NCI-H128 (cell line): ENCODE data around the gene DHRS11.

Experiments used
- DNase-seq: peaks from one replicate; lab custom pipeline; 2025; ENCODE audit not compliant: unreplicated experiment; lab: John Stamatoyannopoulos, UW

DHRS11 gene

DNA sequence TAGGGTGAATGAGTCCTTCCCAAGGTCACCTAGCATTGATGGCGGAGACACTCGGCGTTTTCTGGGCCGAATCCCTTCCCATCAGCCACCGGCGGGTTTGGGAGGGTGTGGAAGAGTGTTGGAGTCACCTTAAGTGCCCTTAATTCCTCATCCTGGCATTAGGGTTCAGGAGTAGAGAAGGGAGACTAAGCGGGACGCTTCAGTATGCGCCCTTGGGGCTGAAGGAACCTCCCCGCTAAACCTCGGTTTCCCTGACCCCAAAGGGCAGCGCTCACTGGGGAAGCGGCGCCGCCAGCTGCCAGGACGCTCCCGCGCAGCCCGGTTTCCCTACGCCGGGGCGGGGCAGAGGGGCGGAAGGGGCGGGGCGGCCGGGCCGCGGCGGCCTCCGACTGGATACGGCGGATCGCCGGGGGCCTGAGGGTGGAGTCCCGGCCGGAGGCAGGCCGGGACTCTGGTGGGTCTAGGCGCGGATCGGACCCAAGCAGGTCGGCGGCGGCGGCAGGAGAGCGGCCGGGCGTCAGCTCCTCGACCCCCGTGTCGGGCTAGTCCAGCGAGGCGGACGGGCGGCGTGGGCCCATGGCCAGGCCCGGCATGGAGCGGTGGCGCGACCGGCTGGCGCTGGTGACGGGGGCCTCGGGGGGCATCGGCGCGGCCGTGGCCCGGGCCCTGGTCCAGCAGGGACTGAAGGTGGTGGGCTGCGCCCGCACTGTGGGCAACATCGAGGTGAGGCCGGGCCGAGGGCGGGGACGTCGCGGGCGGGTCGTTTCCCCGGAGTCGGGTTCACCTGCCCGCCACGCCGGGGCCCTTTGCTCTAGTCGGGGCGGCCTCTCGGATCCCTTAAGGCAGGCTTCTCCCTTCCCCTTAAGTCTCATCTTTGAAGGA is at the start of gene DHRS11:
TSS of gene DHRS11 (plus strand) at position 446 of the 882 bp plus-strand sequence. CDS start at position 577, 131 bp downstream.
- DNase-seq: peak; percentile 29

- DNase-seq: no peak
These were observed 48.9 kb upstream of the DHRS11 start for GRCh38 chr17:36542755-36543154.

GRCh38 chr17:36544044-36544306 is 47.7 kb upstream of the DHRS11 start:
- no peak for DNase-seq

DNA sequence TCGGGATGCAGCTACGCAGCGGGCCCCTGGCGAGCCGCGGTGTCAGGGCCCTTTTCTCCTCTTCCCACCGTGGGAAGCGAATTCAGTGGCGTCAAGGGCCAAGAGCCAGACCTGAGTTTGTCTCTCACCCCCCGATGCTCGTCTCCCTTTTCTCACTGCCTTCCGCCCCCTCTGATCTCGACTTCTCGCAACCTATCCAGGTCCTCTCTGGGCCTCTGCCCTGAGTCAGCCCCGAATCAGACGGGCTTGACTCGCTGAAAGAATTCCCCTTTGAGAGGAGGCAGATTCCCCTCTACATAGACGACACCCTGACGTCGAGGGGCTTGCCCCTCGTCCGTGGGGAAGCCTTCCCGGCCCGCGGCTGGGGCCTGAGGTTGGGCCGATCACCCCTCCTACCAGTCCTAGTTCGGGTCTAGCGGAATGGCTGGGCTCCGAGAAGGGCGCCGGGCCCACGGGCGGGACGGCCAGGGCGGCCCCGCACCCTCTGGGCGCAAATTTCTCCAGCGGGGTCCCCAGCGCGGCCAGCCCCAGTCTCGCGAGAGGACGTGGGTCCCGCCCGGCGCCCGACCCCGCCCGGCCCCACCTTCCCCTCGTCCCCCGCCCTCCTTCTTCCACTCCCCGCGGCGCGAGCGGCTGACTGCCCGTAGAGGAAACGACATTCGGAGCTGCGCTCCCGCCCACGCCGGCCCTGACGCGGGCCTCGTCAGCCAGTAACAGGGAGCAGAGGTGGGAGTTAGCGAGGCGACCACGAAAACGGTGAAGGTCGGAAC is 47.2 kb upstream of the DHRS11 start, which contains the start of gene GGNBP2:
TSS of gene GGNBP2 (plus strand) at position 613 of the 770 bp plus-strand sequence. CDS start 806 bp downstream, outside the sequence.
- DNase-seq: peak; percentile 48

- DNase-seq: no peak
These were observed 46.6 kb upstream of the DHRS11 start for GRCh38 chr17:36545077-36545464.

DNA sequence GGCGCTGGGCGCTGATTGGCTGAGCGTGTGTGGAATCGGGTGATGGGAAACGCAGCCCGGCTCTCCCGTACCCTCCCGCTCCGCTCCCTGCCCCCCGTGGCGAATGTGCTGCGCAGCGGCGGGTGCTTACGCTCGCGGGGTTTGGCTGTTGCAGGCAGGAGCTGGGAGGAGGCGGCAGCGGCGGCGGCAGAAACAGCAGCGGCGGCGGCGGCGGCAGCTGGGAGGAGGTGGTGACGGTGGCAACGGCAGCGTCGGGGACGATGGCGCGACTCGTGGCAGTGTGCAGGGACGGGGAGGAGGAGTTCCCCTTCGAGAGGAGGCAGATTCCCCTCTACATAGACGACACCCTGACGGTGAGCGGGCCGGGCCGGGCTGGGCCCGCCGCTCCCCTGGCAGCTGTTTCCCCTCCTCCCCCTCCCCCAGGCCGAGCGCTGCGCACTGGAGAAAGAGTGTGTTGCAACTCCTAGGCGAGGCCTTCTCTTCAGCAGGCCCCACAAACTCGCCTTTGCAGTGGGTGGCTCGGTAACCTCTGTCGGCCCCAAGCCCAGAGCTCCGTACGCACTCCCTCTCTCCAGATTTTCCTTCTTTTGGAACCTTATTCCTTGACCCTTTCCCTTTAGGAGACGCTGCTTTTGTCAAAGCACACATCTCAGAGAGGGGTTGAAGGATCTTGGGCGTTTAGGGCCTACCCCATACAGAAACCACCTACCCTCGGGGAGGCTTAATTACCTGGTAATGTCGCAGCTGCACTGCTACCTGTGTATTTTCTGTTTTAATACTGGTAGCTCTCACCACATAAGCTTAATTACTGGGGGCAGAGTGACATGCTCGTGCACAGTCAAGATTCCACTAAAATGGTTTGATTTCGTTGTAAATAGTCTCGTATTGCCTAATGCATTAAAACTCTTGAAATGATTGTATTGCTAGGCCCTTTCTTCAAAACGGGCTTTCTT is 45.9 kb upstream of the DHRS11 start:
- peak; percentile 89 for DNase-seq

- DNase-seq: no peak
These were observed 45.1 kb upstream of the DHRS11 start for GRCh38 chr17:36546418-36547093.

DNA sequence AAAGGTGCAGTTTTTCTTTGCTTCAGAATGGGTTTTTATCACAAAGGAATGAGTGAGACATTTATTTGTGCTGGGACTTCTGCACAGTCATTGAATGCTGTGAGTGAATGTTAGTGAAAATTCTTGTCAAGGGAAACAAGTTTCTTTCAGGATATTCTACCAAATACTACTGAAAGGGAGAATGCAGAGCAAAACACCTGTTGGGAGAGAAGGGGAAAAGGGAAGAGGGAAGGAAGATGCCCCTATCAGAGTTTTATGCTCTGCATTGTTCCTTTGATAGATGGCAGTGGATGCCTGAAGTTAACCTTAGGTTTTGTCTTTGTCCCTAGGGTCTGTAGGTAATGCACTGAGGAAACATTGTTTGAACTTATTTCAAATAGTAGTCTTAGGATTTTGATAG is 43.9 kb upstream of the DHRS11 start:
- no peak for DNase-seq

DNA sequence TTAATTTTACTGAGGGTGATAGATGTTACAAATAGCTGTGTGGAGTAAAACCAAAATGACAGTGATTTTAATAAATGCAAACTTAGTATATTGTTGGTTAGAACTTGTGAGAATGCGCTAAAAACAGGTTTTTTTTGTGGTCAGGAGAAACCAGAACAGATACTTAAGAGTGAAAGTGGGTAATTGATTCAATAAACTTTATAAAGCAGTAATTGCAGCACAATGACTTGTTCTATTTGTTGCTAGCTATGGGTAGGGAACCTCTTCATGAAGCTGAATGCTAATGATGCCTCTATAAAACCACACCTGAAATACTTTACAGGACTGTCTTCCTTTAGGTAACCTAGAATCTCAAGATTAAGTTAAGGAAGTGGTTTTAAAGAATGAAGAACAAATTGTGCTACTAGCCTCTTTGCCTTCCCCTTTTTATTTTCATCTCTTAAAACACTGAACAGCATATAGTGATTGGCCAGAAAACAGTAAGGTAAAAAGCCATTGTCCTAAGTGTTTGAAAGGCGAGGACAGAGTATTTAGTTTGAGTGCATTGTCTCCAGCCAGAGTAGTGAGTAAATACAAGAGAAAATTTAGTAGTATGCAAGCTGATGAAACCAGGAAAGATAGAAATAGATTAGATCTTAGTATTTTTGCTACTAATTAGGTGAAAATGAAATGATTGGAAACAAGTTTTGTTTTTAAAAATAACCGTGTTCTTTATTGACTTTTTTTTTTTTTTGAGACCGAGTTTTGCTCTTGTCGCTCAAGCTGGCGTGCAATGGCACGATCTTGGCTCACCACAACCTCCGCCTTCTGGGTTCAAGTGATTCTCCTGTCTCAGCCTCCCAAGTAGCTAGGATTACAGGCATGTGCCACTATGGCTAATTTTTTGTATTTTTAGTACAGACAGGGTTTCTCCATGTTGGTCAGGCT is 40.9 kb upstream of the DHRS11 start:
- no peak for DNase-seq

- no peak for DNase-seq
These were observed 38.2 kb upstream of the DHRS11 start for GRCh38 chr17:36553459-36553858.

DNA sequence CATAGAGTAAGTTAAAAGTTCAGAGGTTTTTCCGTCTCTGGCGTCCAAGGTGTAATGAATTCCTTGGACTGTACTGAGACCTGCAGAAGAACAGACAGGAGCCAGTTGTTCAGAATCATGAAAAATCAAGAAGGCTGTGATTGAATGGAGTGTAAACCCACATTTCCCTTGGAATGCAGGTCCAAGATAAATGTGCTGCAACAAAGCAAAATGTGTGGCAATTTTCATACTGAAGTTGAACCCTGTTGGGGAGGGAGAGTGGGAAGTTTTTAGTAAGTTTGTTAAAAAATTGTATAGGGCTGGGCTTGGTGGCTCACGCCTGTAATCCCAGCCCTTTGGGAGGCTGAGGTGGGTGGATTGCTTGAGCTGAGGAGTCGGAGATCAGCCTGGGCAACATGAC is 25.6 kb upstream of the DHRS11 start:
- DNase-seq: no peak

DNA sequence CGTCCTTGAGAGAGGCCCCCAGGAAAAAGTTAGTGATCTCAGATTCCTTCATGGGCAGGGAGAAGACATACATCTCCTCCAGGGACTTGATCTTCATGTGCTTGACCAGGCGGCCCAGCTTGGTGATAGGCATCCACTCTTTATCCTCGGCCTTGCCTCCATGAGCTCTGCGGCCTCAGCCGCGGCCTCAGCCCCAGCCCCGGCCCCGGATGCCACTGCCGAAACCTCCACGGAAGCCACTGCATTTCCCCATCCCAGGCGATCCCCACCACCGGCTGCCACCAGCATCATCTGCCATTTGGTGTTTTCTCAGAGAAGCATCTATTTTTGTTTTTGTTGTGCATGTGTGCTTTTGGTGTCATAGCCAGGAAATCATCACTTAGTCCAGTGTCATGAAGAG is 16.7 kb upstream of the DHRS11 start:
- DNase-seq: no peak

DNA sequence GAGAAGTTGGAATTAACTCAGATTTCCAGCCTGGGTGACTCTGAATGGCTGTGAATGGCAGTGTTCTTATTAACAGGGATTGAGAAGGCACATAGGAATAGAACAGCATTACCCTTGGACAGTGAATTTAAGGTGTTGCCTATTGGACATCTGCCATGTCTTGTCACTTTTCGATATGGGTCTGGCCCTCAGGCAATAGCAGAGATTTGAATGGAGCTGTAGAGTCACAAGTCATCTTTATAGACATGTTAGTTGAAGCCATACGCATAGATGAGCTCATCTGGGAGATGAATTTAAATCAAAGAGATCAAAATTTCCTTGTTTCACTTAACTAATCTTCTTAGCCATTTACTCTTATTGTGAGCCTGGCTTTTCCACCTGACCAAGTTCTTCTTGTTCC is 14.9 kb upstream of the DHRS11 start:
- DNase-seq: no peak

DNA sequence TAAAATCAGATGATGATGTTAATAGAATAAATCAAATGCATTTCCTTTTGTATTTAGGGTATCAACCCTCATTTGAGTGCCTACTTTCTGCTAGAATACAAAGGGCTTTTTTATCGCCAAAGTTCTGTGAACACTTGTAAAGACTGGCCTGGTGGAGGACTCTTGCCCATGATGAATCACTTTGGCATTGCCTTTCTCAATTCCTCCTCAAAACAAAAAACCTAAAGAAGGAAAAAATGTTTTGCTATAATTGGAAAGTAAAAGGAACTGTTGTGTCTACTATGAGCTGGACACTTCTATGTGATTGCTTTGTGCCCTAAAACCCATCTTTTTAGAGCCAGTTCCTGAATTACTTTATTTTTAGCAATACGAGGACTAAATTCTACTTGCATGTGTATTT is 13.0 kb upstream of the DHRS11 start:
- no peak for DNase-seq

GRCh38 chr17:36583787-36584186 is 7.9 kb upstream of the DHRS11 start:
- DNase-seq: no peak

GRCh38 chr17:36586138-36586537 is 5.5 kb upstream of the DHRS11 start:
- no peak for DNase-seq

DNA sequence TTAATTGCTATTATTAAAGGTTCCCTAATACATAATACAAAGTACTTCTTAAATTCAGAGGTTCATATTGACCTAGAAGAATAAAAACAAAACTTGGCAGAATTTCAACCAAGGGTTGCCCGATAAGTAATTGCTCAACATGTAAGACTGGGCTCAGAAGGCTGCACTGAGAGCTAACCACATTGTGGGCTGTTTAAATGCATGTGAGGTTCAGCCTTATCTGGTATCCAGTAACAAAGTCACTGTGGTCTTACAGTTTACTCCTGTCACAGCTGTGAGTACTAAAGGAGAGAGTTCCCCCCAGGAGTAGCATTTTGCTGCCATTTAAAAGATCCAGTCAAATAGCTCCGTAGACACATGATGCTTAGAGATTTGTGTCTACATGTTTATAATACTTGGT is 1.6 kb upstream of the DHRS11 start:
- DNase-seq: no peak

GRCh38 chr17:36592316-36592715 is 637 bp downstream of the DHRS11 start:
- no peak for DNase-seq

DNA sequence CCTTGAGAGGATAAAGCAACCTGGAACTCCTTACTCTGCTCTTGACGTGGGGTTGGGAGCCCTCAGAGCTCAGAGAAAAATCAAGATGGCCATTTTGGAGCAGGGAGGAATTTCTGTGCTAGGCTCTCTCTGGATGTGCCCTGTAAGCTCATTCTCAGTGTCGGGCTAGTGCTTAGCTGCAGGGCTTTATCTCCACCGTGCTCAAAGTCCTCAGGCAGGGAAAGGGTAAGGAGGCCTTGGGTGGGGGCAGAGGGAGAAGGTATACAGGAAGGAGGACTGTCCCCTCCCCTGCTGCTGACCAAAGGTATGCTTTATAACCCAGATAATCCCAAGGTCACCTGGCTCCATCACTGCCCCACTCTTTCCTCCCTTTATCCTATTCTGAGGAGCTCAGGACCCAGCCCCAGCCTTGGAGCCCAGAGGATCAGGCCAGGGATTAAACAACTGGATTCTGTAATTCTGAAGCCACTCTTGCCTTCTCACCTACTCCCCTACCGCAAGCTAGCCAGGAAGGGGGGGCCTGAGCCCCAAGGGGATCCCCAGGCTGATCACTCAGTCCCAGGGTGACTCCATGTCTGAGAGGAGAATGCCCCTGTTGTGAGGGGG is 1.1 kb downstream of the DHRS11 start:
- DNase-seq: no peak
